Non-pigmented ciliary epithelial cell (primary cell): Measurements from ENCODE around the gene DAO.
"Not testable (repeated sequence)": the region's sequence is repeated elsewhere in the genome, so short reads cannot be mapped to it uniquely, and the experiment has no call there.

Experiments used
- DNase-seq: peaks from one replicate; pipeline ENCODE4 v3.0.0-alpha.2; 2010; ENCODE audit warnings: low read depth

The DAO gene

GRCh38 chr12:108850854-108851573 lies 28.9 kb upstream of the DAO start:
- DNase-seq = peak; percentile 79

GRCh38 chr12:108852674-108853309 lies 27.1 kb upstream of the DAO start:
- DNase-seq = no peak

- DNase-seq = no peak
These were observed 26.5 kb upstream of the DAO start for GRCh38 chr12:108853426-108853825.

DNA sequence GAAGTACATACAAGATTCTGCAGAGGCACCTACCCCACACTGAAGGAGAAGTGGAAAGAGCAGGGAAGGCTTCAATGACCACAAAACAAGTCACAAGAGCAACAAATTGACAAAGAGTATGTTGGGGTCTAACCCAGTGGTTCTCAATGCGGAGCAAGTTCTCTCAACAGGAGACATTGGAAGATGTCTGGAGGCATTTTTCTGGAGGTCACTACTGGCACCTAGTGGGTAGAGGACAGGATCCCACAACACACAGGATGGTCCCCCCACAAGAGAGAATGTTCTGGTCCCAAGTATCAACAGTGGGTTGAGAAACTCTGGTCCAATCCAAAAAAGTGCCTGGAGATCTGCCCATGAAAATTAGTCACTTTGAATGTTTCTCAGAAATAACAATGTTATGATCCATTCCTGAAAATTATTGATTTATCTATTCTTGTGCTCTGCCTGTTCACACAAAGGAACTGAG lies 25.9 kb upstream of the DAO start:
- peak; percentile 66 for DNase-seq

- peak; percentile 96 for DNase-seq
These were observed 25.2 kb upstream of the DAO start for GRCh38 chr12:108854451-108855283.

DNA sequence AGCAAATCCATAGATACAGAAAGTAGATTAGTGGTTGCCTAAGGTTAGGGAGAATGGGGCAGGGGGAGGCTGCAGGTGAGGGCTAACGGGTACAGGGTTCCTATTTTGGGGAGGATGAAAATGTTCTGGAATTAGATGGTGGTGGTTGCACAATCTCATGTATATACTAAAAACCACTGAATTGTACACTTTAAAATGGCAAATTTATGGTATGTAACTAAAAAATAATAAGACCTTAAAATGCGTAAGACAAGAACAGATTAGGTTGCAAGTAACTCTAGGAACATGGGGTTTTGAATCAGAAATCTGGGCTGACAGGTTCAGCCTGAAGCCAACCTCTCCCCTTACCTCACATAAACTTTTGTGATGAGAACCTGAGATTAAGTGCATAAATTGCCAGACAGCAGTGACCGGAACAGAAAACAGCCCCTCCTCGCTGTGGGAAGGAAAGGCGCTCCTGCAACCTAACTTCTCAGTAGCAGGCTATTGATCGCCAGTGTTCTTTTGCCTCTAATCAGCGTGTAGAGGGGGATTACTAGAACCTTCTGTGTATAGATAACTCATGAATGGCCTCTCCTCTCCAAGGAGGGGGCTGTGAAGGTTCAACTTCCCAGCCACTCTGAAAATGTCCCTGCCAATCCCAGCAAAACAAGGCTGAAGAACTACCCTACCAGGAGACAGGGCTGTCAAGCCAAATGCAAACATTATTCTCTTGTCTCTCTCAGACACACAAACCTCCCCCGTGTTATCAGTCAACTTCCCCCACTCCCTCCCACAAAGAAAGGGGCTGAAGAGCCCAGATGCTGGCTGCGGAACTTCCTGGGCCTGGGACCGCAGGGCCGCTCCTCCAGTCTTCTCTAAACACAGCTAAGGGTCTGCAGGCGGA lies 24.4 kb upstream of the DAO start:
- DNase-seq = no peak

- DNase-seq = no peak
These were observed 23.8 kb upstream of the DAO start for GRCh38 chr12:108856170-108856427.

DNA sequence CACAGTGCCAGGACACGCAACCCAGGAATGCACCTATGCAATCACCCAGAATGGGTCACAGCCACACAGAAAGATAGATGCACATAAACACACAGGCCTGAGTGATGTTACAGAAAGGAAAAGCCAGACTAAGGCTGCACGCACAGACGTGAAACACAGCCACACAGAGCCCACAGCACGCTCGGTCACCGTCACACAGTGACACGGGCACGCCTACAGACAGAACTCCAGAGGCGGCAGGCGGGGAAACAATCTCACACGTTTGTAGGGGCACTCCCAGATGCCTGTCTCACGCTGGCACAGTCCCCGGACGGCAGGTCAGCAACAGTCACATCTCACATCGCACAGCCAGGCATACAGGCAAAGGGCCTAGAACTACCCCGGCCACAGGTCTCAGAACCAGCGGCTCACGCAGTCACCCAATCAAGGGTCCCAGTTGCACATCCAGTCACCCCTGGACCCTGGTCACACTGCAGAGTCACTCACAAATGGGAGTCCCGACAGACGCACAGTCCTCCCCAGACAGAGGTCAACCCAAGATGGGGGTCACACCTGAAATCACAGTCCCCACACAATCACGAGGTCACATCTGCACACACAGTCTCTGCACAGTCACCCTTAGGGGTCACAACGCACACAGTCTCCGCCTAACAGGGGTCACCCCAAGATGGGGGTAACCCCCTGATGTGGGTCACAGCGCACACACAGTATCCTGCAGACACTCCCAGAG lies 23.3 kb upstream of the DAO start:
- no peak for DNase-seq

DNA sequence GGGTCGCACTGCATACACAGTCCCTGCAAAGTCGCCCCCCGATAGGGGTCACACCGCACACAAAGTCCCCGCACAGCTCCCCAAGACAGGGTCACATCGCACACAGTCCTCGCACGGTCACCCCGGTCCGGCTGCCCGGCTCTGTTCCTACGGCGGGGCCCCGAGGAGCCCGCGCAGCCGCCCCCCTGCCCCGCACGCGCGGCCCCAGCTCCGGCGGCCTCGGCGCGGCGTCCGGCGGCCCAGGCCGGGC lies 22.8 kb upstream of the DAO start:
- no peak for DNase-seq

DNA sequence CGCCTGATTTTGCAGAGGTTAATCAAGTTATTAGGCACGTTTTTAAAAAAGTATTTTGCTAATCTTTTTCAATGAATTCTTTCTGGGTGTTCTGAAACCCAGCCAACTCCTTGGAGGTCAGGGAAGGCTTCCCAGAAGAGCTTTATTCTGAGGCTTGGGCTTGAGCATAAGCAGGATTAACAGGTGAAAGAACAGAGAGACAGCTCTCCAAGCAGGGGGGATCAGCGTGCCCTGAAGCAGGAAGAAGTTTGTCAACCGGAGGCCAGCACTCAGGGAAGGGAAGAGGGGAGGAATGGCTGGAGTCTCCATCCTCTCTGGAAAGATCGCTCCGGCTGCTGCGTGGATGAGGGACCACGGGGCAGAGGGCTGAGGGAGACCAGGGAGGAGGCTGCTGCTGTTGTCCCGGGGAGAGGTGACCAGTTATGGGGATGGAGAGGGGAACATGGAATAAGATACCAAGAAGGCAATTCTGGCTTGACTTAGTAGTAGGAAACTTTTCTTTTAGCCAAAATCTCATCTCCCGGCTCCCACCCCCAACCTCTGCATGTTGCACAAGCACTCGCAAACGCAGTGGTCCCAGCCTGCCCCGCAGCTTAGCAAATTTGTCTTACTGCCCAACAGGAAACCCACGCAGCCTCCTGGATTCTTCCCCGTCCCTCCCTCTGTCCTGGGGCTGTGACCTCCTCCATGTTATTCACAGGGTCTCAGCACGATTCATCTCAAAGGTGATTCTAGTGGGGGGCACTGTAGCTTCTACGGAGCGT lies 21.4 kb upstream of the DAO start:
- no peak for DNase-seq

DNA sequence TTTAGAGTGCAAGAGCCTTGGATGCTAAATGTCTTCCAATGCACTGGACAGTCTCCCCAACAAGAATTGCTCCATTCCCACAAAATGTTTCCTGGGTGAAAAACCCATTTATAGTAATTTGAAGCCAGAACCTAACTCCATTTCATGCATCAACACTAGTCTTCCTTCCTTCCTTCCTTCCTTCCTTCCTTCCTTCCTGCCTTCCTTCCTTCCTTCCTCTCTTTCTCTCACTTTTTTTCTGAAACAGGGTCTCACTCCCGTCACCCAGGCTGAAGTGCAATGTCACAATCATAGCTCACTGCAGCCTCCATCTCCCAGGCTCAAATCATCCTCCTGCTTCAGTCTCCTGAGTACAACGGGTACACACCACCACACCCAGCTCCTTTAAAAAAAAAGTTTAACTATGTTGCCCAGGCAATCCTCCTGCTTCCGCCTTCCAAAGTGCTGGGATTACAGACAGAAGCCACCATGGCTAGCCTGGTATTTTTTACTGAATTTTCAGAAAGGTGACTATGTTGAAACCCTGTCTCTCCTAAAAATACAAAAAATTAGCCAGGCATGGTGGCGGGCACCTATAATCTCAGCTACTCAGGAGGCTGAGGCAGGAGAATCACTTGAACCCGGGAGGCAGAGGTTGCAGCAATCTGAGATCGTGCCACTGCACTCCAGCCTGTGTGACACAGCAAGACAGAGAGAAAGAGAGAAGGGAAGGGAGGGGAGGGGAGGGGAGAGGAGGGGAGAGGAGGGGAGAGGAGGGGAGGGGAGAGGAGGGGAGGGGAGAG lies 20.6 kb upstream of the DAO start:
- DNase-seq = not testable (repeated sequence)

- DNase-seq = no peak
These were observed 20.0 kb upstream of the DAO start for GRCh38 chr12:108859923-108860291.

DNA sequence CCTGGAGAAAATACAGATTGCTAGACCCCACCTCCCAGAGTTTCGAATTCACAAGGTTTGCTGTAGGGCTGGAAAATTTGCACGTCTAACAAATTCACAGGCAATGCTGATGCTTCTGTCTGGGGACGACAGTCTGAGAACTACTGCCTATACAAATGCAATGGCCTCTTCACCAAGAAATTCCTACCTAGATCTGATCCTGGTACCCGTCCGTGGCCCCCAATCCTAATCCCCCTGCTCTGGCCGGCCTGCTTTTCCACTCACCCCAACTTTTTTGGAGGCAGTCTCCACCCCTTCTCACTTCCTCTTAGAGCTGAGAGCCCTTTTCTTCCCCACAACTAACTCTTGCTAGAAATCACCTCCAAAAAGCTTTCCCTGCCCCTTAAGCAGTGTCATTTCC lies 19.4 kb upstream of the DAO start:
- DNase-seq = no peak

DNA sequence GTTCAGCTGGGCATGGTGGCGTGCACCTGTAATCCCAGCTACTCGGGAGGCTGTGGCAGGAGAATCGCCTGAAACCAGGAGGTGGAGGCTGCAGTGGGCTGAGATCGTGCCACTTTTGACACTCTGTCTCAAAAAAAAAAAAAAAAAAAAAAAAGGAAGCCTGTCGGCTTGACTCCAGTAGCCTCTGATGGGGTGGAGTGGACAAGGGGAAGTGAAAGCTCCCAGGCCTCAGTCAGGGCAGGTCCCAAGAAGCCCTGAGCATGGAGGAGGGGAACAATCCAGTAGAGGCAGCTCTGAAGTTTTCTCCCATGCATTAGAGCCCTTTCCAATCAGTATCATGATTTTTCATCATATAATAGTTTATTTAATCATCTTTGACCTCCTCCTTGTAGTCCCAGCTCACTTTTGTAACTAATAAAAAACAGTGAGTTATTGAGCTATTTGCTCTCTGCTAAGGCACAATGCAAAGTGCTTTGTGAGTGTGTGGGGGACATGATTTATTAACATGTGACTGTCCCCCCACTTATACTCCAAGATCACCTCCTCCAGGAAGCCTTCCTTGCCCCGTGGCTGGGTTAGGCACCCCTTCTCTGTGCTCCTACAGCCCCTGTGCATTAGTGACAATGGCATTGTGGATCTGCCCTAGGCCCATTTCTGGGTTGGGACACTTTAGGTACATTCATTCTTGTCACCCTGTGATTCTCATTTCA lies 17.9 kb upstream of the DAO start:
- DNase-seq = no peak

DNA sequence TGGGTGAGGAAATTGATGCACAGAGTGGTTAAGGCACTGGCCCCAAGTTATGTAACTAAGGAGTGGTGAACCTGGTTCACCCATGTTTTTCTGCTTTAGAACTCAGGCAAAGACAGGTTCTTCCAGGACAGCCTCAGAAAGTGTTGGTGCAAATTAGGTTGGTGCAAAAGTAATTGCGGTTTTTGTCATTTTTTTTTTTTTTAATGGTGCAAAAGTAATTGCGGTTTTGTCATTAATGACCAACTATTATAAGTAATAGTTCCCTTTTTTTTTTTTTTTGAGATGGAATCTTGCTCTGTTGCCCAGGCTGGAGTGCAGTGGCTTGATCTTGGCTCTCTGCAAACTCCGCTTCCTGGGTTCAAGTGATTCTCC lies 17.3 kb upstream of the DAO start:
- DNase-seq = no peak

GRCh38 chr12:108865169-108865568 lies 14.7 kb upstream of the DAO start:
- DNase-seq = no peak

DNA sequence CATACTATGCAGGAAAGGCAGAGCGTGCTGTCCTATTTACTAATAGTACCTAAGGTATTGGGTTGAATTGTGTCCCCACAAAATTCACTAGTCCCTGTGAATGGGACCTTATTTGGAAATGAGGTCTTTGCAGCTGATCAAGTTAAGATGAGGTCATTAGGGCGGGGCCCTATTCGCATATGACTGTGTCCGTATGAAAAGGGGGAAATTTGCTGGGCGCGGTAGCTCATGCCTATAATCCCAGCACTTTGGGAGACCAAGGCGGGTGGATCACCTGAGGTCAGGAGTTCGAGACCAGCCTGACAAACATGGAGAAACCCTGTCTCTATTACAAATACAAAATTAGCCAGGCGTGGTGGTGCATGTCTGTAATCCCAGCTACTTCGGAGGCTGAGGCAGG lies 13.8 kb upstream of the DAO start:
- not testable (repeated sequence) for DNase-seq

DNA sequence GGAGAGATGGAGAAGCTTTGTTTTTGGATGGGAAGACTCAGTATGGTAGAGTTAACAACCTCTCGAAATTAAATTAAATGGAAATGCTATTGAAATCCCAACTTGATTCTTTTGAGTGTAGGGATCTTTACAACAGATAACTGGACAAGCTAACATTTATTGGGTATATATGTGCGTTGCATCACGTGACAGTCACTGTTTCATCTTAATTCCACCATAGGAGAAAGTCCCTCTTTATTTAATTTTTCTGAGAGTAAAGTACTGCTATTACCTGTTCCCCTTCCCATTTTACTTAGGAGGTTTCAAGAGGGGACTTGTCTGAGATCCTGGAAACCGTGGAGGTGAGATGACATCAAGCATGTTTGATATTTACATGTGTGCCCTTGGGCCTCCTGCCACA lies 11.1 kb upstream of the DAO start:
- no peak for DNase-seq

GRCh38 chr12:108875280-108875679 lies 4.6 kb upstream of the DAO start:
- DNase-seq = no peak
